GM19395 (cell line): ENCODE results near the gene HOXB9.

ENCODE experiments used
- ATAC-seq: cut with Tn5 transposase; IDR thresholded peaks from one replicate; pipeline ENCODE4 v1.9.1; 2021; ENCODE audit warnings: mild to moderate bottlenecking, moderate library complexity; ENCODE audit not compliant: unreplicated experiment

The HOXB9 gene

DNA sequence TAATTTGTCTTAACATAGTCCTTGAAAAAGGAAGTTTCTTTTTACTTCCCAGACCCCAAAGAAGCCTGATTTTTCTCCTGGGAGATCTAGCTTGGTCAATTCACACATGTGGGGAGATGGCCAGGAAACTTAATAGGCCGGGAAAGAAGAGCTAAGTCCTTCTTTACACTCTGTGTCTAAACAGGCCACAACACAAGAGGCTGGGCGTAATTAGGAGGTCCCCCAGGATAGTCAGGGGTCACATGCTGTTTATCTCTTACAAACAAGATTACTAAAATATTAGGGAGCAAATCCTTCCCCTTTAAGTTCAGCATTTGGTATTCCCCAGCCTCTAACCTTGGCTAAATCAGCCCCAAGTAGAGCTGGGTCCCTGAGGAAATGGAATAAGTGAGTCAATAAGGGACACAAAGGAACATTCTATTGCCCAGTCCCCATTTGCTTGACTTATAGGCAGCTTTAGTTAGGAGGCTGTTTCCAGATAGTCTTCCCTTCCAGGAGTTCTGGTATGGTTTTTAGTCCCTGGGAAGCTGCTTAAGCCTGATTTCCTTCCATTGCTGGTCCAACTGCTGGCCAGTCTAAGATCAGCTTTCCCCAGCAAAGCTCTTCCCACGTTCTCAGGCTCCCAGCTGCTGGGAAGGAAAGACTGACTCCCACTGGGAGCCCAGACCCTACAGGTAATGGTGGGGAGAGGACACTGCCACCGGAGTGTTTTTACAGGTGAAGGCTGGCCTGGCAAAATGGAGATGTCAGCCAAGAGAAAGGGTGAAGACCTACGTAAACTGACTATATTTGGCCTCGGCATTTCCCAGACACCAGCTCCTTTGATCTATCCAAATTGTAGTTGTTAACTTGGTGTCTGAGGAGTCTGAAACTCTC lies 14.1 kb upstream of the HOXB9 start:
- ATAC-seq = no peak

DNA sequence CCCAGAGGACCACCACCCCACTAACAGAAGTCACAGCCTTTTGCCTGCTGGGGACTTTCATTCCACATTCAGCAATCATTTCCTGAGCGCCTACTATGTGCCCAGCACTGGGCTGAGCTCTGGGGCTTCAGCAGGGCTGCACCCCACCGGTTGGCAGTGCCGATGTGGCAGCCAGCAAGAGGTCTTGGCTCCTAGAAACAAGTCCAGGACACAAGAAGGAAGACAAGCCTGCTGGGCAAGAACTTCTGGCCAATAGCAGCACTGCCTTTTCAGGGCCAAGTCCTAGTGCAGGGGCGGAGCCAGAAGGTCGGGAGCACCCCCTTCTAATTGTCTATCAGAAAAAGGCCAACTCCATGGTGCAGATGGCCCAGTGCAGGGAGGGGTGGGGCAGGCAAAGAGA lies 13.0 kb upstream of the HOXB9 start:
- ATAC-seq = no peak

DNA sequence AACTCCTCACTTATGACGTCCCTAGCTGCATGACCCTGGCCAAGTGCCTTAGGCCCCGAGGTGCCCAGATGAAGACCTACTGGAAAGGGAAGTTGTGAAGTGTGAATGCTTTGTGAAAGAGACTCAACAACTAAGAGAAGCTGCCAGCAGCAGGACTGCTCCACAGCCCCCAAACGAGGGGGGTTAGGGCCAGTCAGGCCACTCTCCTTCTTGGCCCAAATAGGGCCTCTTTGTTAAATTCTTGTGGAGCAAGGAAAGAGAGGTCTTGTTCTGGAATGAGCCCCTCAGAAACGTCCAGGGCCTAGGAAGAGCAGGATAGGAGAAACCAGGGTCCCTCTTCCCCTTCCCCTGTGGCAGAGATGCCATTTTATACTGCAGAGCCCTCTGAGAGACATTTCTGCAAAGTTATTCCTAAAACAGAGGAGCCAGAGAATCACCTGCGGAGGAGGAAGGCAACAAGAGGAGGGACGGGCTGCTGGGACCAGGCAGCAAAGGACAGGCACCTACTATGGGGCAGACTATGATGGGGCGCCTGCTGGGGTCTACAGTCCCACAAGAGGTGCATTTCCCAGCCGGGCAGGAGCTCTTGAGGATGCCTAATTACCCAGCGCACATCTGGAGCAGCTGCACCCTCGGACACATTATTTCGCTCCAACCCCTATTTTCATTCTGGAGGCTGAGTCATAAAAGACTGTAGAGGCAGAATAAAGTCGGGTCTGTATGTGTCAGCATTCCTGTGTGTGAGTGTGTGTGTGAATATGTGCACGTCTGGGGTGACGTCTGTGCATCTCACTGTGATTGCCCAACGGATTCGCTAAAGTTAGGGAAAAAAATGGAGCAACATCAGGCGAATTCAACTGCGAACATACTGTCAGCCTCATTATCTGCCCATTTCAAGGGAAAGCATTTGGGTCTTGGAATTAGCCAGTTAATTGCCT lies 11.4 kb upstream of the HOXB9 start:
- no peak for ATAC-seq

DNA sequence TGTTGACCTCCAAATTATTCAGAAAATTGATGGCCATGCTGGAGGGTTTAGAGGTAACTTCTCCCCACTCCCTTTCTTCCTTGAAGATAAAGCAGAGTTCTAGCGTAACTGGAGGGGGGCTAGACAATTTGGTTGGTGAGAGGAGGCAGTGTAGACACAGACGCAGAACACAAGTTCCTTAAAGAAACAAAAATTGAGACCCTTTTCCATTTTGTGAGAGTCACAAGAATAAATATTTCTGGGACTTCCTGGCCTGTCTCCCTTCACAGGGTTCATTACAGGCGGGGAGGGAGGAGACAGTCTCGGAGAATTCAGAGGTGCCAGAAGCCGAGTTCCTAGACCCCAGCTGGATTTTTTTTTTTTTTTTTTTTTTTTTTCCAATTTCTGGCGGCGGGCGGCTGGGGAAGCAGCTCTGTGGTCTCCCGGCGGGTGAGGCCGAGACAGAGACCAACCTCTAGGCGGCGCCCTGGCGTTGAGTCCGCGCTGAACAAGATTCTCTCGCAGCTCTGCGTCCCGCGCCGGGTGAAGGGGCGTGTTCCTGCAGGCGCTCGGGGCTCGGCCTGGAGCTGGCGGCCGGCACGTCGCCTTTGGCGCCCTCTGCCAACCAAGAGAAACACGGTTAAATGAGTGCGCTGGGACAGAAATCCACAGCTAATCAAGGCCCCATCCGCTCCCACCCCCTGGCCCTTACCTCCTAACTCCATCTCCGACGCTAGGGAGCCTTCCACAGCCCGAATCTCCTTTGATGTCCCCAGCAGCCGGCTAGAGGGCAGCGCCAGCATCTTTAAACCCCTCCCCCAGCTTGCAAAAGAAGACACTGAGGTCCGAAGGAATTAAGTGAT lies 10.2 kb upstream of the HOXB9 start:
- ATAC-seq = no peak

DNA sequence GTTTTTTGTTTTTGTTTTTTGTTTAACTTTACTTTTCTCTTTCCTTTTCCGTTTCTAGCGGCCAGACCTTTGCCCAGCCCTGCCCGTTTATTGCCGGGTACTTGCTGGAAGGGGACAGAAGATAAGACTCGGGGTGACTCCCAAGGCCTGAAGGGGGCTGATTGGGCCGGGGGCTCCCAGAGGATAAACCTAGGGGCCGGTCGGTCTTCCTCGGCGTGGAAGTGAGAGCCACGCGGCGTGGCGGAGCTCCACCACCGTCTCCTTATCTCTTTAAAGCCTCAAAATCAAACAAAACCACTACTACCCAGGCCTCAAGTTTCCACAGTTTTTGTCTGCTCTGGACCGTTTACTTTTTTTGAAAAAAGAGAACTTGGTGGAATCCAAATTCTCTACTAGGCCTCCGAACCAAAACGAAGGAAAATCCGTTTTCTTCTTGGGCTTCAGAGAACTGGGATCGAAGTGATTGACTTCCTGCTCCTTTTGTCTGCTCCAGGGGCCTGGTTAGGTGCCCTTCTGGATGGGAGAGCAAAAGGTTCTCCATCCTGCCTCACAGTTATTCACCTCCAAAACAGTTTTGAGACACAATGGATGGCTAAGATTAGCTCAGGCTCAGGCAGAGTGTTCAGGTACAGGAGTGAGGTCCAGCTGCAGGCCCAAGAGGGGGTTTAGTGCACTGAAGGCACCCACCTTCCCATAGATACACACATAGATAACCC lies 8.5 kb upstream of the HOXB9 start:
- no peak for ATAC-seq

DNA sequence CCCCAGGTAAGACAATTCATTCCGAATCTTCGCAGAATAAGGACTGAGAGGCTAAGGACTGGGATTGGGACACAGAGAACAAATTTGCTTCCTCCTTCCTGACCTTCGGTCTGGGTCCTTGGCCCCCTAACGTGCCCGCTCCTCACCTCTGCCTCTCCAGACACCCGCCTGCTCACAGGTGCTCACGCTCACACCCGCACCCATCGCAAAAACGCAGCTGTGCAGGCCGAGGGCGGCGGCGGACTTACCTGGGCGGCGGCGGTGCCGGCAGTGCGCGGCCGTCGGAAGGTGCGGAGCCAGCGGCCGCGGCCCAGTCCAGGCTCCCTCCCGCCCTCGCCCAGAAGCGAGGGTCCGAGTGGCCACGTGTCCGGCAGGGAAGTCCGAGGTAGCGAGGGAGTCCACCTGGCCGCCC lies 7.1 kb upstream of the HOXB9 start:
- ATAC-seq = no peak

DNA sequence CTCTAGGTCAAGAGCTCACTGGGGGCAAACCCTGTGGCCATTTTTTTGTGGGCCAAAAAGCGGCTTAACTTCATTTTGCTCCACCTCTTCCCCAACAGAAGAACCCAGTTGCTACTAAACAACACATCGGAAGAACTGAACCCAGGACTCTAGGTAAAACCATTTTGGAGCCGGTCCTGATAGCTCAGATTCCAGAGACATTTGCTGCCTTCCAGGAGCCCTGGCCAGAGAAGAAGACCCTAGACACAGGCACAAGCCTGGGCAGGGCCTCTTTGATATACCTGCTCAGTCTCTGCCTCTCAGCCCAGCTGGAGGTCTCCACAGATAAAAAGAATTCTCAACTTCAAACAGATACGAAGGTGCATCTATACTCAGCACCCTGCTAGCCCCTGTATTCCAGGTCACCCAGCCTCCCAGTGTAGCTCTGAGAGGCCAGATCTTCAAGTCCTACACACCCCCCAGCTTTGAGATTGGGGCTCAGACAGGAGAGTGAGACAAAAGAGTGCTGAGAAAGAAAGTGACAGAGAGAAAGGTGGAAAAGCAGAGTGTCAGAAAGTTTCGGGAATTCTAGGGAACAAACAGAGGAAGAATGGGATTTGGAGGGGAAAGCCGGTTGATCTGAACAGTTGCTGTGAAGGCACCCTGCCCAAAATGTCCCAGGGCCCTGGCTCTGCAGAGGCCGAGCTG lies 6.6 kb upstream of the HOXB9 start:
- no peak for ATAC-seq

DNA sequence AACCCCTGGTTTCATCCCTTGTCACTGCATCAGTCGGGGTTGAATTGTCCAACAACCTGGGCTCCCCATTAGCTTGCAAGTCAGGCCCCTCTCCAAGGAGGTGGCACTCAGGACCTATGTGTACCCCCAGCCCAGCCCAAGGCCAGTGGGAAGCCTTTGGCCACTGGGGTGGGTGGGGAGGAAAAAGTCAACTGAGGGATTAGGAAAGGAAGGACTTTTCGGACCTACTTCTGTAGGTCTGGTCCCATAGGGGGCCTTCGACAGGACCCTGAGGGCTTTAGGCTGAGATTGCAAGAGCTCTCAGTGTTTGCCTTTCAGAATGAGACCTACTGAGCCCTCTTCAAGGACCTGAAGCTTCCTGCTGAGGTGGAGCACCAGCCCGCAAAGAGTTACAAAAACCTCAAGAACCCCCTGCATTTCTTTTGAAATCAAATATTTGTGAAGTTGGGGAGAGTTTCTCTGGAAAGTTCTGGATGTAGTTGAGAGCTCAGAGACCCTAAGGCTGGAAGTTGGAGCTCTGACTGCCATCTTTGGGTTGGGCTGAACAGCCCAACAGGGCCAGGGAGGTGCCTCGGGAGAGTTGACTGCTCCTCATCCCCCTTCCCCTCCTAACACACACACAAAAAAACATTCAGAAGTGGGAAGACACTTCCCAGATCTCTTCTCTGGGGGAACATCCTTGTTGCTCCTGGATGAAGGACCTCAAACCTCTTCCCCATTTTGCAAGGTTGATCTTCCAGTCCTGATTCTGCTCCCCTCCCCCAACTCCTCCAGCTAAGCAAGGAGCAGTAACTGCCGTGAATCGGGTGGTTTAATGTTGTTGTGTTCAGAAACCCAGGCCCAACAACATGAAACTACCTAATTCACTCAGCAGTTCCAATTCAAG lies 5.8 kb upstream of the HOXB9 start:
- no peak for ATAC-seq

DNA sequence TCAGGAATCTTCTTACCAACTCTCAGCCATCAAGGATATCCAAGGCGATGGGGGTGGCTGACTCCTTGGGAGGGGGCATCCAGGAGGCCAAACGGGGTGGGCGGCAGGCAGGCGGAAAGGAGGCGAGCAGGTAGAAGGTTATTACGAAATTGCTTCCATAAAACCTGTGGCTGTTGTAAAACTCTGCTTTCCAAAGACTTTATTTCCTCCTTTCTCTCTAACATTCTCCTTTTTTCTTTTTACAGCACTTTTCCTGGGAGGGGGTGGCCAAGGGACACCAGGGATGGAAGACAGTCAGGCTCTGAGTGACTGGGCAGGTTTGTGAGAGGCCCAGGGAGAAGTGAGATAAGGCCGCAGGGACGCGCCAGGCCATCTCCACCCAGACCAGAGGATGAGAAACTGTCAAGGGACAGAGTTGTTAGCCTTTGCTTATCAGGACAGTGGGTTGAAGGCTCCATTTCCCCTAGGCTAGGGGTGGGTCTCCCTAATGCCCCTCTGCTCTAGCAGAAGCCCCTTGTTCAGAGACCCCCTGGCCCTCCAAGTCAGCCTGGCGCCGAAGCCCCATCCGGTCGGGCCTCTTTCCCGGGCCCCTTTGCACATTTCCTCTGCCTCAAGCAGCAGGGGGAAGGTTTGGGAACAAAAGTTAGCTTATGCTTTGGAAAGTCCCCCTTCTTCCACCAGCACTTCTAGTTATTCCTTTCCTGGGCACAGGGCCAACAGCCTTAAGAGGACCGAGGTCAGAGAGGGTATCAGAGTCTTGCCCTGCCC lies 5.0 kb upstream of the HOXB9 start:
- ATAC-seq = no peak

DNA sequence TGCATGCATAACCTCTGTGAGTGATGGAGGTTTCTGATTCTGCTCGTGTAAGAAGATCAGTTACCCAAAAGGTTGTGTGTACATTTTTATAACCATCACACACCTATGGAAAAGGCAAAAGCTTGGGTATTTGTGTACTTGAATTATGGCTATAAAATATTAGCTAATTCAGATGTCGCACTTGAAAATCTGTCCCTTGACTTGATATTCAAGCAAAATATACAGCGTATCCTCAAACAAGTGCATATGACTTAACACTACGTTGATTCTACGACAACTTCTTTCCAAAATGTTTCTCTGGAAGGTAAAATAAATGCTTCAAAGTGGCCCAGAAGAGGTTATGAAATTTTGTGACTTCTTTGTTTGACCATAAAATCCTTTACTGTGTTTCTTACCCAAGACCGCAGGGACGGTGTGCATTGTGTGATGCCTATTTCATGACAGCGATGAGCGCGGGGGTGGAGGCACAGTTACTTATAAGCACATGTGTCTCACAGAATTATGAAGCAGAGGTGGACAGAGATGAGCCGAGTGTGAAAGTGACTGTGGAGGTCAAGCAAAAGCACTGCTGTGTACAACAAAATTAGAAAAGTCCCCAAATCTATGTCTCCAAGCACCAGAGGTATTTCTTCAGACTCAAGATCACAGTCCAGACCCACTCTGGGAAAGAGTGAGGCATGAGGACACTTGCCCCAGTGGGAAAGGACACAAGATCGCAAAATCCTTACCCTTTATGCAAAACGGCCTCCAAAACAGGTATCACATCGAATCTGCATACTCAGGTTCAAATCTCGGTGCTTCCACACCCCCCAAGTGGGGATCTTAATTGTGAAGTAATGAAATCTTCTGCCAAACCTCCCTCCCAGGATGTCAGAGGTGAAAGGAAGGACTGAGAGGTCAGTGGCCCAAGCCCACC lies 4.1 kb upstream of the HOXB9 start:
- ATAC-seq = no peak

DNA sequence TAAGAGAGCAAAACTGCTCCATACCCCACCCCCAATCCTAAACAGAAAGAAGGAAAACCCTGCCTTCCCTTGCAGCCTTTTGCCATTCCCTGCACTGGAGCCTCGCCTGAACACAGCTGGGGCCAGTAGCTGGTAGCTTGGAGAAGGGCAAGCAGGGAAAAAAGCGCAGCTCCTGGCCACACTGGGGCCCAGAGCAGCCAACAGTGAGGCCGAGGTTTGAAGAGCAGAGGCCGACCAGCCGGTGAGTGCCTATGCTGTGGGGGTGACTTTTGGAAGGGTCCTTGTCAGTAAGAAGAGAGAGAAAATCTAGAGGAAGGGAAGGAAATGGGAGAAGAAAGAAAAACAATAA lies 3.2 kb upstream of the HOXB9 start:
- ATAC-seq = no peak

DNA sequence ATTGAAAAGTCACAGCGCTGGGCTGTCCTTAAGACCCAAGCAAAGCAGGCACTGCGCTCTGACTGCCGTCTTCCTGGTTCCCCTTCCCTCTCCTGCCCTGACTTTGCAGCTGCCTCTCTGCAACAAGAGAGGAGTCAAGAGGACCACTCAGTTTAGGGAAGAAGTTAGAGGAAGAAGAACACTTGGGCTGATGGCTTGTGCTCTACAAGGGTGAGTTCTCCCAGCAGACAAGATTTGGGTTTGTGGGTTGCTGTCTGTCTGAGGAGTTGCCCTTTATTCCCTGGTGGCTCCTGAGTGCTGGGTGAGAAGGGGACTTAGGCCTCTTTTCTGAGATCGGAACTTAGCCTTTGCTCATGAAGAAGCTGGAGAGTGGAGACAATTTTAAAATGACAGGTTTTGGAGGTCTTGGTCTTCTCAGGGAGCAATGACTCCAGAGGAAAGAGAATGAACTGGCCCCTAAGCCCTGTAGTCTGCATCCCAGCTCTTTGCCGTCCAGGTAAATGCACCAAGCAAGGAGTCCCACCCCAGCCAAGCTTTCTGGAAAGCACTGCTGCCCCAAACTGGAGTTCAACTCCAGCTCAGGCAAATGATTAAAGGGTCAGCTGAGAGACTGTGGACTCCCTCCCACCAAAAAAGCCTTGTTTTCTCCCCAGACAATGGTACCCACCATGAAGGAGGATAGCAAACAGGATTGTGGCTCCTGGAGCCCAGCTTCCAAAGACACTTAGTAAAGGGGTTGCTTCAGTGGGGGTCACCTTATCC lies 2.7 kb upstream of the HOXB9 start:
- no peak for ATAC-seq

DNA sequence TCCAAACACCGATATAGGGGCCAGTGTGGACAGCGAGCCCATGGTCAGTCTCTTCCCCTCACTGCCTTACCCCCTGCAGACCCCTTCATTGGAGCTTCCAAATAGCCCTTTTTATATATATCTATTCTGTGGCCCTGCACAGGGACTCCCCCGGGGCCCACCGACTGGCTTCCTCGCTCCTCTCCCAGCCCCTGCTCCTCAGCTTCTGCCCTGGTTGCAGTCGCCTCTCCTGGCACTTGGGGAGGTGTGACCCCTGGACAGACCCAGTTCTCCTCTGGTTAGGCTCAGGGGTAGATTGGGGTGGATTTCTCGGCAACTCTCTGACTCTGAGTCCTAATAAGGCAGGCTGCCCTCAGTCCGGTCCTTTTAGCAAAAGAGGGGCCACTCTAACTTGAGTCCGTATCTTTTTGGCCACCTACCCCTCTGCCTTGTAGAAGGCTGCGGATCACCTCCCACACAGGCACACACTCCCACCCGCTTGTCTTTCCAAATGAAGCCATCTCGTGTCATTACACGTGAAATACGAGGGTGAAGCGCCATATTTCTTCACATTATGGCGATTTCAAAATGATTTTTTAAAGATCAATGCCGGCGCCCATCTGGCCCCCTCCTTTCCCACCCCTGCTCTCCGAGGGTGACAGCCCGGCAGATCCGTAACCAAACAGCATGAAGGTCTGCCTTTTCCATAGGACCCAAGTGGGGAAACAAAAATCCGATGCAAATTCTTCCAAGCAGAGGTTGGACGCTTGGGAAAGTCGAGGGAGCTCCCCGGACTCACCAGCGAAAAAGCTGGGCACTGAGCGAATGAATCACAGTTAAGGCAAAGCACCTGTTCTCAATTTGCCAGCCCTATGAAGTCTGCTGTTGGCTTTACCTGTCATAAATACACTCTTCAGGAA lies 1.7 kb upstream of the HOXB9 start:
- ATAC-seq = no peak

DNA sequence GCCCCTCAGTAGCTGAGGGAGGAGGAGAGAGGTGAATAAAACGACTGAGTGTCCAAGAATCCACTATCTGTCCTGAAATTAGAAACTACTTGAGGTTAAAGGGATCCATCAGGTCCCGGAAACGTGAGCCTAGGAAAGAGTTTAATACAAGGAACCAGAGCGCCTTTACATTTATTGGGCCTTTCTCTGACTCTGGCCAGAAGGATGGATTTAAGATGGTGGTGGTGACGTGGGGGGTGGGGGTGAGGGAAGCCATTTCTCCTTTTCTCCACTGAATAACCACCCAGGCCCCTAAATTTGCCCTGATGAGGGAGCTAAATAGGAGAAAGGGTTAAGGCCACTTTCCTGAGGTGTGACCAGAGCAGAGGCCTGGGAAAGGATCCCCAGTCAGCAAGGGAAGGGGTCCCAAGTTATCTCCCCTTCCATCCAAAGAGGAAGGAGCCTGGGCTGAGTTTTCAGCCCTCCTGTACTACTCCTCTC lies 1.0 kb upstream of the HOXB9 start:
- no peak for ATAC-seq
